Type B pancreatic cell (in vitro differentiated cells): ENCODE data around the gene FOCAD. TPM values are rescaled to one million over a fixed set of nuclear protein-coding genes. Genes with fewer than 3 reads are reported as not detected.

Experiments
- DNase-seq: peaks from one replicate; pipeline ENCODE4 v3.0.0; 2021; ENCODE audit warnings: mixed read lengths; ENCODE audit not compliant: unreplicated experiment; ENCODE audit errors: extremely low spot score
- H3K27ac Mint-ChIP-seq: 2 replicates; pipeline ENCODE4 v1.8.0; 2021; ENCODE audit warnings: mild to moderate bottlenecking, mixed read lengths
- H3K27me3 Mint-ChIP-seq: 2 replicates; pipeline ENCODE4 v1.8.0; 2021; ENCODE audit warnings: mixed read lengths
- H3K36me3 Mint-ChIP-seq: 2 replicates; pipeline ENCODE4 v1.8.0; 2021; ENCODE audit warnings: mixed read lengths
- H3K4me1 Mint-ChIP-seq: one replicate; pipeline ENCODE4 v1.8.0; 2021; ENCODE audit warnings: mixed read lengths; ENCODE audit not compliant: unreplicated experiment
- H3K4me3 Mint-ChIP-seq: 2 replicates; pipeline ENCODE4 v1.8.0; 2021; ENCODE audit warnings: mild to moderate bottlenecking, mixed read lengths
- H3K9me3 Mint-ChIP-seq: 2 replicates; pipeline ENCODE4 v1.8.0; 2021; ENCODE audit warnings: mixed read lengths
- total RNA-seq: library from RNA; stranded (reverse); gene quantifications from 2 replicates; pipeline ENCODE4 v1.2.1, GENCODE V29; 2021; ENCODE audit warnings: low replicate concordance
- TF ChIP-seq, protein P1 (sequence below): fragments of 200-600 bp; sonication (generic); conservative IDR thresholded peaks from 2 replicates; pipeline ENCODE4 v1.5.0; 2021; ENCODE audit warnings: antibody characterized with exemption, mild to moderate bottlenecking

Gene FOCAD
- total RNA-seq, 1 donor from 2014 or later: 51.0 TPM

DNA sequence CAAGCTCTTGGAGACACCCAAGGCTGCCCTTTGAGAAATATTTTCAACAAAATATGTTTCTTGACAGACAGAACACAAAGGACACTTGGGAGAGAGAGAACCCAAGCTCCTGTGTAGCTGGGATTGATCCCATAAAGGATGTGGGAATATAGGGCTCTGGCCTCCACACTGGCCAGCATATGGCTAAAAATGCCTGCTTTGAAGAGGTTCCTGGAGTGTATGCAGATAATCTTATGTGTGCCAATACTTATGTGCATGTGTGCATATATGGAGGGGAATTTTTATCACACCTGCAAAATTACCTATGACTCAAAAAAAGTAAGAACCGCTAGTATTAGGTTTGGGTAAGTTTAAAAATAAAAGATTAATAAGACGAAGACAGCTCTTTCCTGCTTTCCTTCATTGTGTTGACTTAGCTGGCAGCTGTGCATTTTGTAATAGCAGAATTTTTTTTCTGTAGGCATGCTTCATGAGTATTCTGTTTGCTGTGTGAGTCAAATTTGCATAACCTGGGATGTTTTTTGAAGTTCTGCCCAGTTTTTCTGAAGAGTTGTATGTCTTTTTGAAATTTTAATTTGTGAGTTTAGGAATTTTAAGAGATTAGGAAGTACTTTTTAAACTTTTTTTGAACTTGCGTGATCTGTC lies 304.7 kb downstream of the FOCAD start:
- DNase-seq: no peak
- H3K27me3 Mint-ChIP-seq: no peaks in the 10 kb centered on the region
- no peaks in the 10 kb centered on the region for H3K4me1 Mint-ChIP-seq
- H3K27ac Mint-ChIP-seq: no peak overlapping the region
- no peaks in the 10 kb centered on the region for H3K9me3 Mint-ChIP-seq
- TF ChIP-seq, protein P1, sequence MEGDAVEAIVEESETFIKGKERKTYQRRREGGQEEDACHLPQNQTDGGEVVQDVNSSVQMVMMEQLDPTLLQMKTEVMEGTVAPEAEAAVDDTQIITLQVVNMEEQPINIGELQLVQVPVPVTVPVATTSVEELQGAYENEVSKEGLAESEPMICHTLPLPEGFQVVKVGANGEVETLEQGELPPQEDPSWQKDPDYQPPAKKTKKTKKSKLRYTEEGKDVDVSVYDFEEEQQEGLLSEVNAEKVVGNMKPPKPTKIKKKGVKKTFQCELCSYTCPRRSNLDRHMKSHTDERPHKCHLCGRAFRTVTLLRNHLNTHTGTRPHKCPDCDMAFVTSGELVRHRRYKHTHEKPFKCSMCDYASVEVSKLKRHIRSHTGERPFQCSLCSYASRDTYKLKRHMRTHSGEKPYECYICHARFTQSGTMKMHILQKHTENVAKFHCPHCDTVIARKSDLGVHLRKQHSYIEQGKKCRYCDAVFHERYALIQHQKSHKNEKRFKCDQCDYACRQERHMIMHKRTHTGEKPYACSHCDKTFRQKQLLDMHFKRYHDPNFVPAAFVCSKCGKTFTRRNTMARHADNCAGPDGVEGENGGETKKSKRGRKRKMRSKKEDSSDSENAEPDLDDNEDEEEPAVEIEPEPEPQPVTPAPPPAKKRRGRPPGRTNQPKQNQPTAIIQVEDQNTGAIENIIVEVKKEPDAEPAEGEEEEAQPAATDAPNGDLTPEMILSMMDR: no peak
- H3K4me3 Mint-ChIP-seq: no peak overlapping the region
- peaks cover 43% of the 10 kb centered on the region for H3K36me3 Mint-ChIP-seq

DNA sequence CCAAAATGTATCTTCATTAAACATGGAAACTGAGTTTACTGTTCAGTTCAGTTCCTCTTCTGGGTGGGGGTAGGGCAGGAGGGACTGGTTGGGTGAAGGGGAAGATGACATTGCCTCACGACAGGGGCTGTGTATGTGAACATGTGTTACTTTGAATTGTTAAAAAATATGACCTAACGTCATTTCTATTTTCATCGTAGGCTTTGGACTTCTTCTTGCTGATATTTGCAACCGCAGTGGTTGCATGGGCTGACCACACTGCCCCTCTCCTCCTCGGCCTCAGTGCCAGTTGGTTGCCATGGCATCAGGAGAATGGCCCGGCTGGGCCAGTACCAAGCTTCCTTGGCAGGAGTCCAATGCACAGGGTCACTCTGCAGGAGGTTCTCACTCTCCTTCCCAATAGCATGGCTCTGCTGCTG lies 305.9 kb downstream of the FOCAD start:
- peaks cover 5% of the 10 kb centered on the region for H3K4me1 Mint-ChIP-seq
- H3K27me3 Mint-ChIP-seq: no peaks in the 10 kb centered on the region
- peaks cover 50% of the 10 kb centered on the region for H3K36me3 Mint-ChIP-seq
- no peak for DNase-seq
- no peak overlapping the region for H3K4me3 Mint-ChIP-seq
- no peaks in the 10 kb centered on the region for H3K9me3 Mint-ChIP-seq
- TF ChIP-seq, protein P1: no peak
- no peak overlapping the region for H3K27ac Mint-ChIP-seq

DNA sequence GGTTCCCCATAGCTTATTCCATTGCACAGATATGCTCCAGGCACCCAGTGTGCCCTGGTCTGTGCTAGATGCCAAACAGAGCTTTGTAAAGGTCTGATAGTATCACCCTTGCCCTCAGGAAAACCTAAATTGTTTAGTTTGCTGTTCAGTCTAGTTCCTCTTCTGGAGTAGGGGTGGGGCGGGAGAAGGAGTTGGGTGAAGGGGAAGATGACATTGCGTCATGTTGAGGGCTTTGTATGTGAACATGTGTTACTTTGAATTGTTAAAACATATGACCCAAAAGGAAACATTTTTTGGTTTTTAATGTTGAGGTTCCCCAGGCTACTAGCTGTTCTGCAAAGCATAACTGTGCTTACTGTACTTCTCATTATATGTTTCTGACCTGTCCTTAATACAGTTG lies 306.8 kb downstream of the FOCAD start:
- Mint-ChIP-seq H3K27ac (no peak overlapping the region), H3K4me1 (peaks cover 5% of the 10 kb centered on the region), H3K27me3 (no peaks in the 10 kb centered on the region), H3K9me3 (no peaks in the 10 kb centered on the region), H3K36me3 (peaks cover 50% of the 10 kb centered on the region), H3K4me3 (no peak overlapping the region)
- TF ChIP-seq, protein P1: no peak
- no peak for DNase-seq

DNA sequence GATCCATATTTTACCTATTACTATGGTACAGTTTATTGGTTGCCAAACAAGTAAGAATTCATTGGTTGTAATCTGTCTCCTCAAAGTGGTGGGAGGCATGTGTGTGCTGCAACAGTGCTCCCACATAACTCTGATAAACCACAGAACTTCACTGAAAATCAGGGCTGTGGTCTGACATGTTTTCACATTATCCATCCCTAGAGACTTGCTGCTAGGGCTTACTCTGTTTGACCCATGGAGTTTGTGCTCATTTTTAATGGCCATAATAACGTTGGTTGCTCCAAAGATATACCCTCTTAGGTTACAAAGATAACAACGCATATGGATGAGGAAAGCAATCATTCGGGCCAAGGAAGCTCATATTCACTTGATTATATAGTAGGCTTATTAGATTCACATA lies 310.4 kb downstream of the FOCAD start:
- TF ChIP-seq, protein P1: no peak
- DNase-seq: no peak
- H3K4me3 Mint-ChIP-seq: no peak overlapping the region
- peaks cover 5% of the 10 kb centered on the region for H3K4me1 Mint-ChIP-seq
- no peak overlapping the region for H3K27ac Mint-ChIP-seq
- no peaks in the 10 kb centered on the region for H3K27me3 Mint-ChIP-seq
- peaks cover 48% of the 10 kb centered on the region for H3K36me3 Mint-ChIP-seq
- no peaks in the 10 kb centered on the region for H3K9me3 Mint-ChIP-seq

DNA sequence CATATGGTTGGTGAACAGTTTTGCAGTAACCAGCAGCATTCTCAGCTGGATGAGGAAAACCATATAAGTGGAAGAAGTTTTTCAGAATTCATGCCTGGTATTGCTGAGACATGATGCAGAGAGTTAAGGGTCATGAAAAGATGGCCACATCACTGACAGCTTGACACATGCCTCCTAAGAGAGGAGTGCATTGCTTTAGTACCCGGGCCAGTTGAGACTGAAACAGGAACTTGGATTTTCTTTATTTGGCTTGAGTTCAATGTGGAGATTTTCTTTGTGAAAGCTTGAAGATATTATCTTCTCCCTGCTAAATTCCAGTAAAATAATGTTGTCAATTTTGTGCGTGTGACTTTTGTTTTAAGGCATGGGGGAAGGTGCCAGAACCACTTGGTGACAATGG lies 311.6 kb downstream of the FOCAD start:
- Mint-ChIP-seq H3K4me3 (no peak overlapping the region), H3K27ac (no peak overlapping the region), H3K4me1 (peaks cover 5% of the 10 kb centered on the region), H3K9me3 (peaks cover 4% of the 10 kb centered on the region), H3K27me3 (no peaks in the 10 kb centered on the region), H3K36me3 (peaks cover 40% of the 10 kb centered on the region)
- no peak for DNase-seq
- TF ChIP-seq, protein P1: no peak
